ENCODE data around the gene ITFG1. TPM values are rescaled to one million over a fixed set of nuclear protein-coding genes. Genes with fewer than 3 reads are reported as not detected.

Gene ITFG1
- total and polyA plus RNA-seq, 2 of the 13 experiments (the other 11 are each of a cell fraction or from before 2014, with no cell fraction given), result 74.5 to 150 TPM

GRCh38 chr16:47236716-47237115, 224.1 kb downstream of the ITFG1 start (continued):
- TF ChIP-seq MIER3 (CRISPR knock-in tag; IDR thresholded peaks at IDR 0.05; ENCODE audit: borderline replicate concordance) (no peak), POLR2AphosphoS2 (IDR thresholded peaks at IDR 0.05; ENCODE audit: low read depth, low read length) (no peak), LRRFIP1 (CRISPR knock-in tag; conservative IDR thresholded peaks at IDR 0.05) (no peak), ZNF326 (CRISPR knock-in tag; IDR thresholded peaks at IDR 0.05; ENCODE audit: borderline replicate concordance) (no peak)

- ATAC-seq (no peak), FAIRE-seq (no peak), DNase-seq (ENCODE audit: low spot score) (no peak)
- Histone ChIP-seq H3K27ac (ENCODE audit: extremely low read length, insufficient read depth, low read length) (no peak overlapping the region), H3K9ac (ENCODE audit: insufficient read depth, low read depth, low read length) (no peak overlapping the region), H3K9me3 (ENCODE audit: low read length) (no peaks in the 10 kb centered on the region), H2AFZ (ENCODE audit: low read length) (no peak overlapping the region), H3K36me3 (replicated peaks in 1 of 2; ENCODE audit: control insufficient read depth in 1 of 2, insufficient read depth in 2 of 2, low read length in 2 of 2) (peaks cover 0 to 2% of the 10 kb centered on the region in 2 experiments; a peak in 3 of 5 replicates), H4K20me1 (ENCODE audit: insufficient read depth, low read length) (no peaks in the 10 kb centered on the region), H3K4me2 (ENCODE audit: low read depth, low read length) (no peak overlapping the region), H3K4me3 (replicated peaks in 1 of 3; ENCODE audit: insufficient read depth in 1 of 3, low read depth in 2 of 3, low read length in 3 of 3) (no peak overlapping the region), H3K27me3 (ENCODE audit: control insufficient read depth in 1 of 2, insufficient read depth in 2 of 2, low read length in 2 of 2) (no peaks in the 10 kb centered on the region), H3K79me2 (ENCODE audit: insufficient read depth, low read length) (no peaks in the 10 kb centered on the region), H3K4me1 (ENCODE audit: insufficient read depth, low read length) (no peaks in the 10 kb centered on the region)
- intact Hi-C loops (cut with micrococcal nuclease; ENCODE audit: unreplicated experiment) (no loop called here), in situ Hi-C loops (cut with HindIII; ENCODE audit: extremely low pct_ligation_motif_present, low pct_unique_long_range_greater_than_20kb) (no loop called here)
- BruUV-seq (replicated peaks), result no TSS peak
- CTCF ChIA-PET (ENCODE audit: low intra/inter-chr PET ratio, low total read pairs), result no interaction called here
- 87% methylated on average over 6 of the region's 6 CpGs for WGBS (ENCODE audit: low lambda C conversion rate)
- POLR2A ChIA-PET, result no interaction called here
- TF ChIP-seq ZNF652 (CRISPR knock-in tag; IDR thresholded peaks at IDR 0.05; ENCODE audit: borderline replicate concordance, low read depth) (no peak), RBAK (CRISPR knock-in tag; IDR thresholded peaks at IDR 0.05) (no peak), AGO1 (IDR thresholded peaks at IDR 0.05; ENCODE audit: low read depth, low read length, poor library complexity, severe bottlenecking) (no peak), ZNF180 (CRISPR knock-in tag; IDR thresholded peaks at IDR 0.05; ENCODE audit: borderline replicate concordance, low read depth) (no peak), GLMP (CRISPR knock-in tag; IDR thresholded peaks at IDR 0.05; ENCODE audit: borderline replicate concordance) (no peak), MZF1 (CRISPR knock-in tag; IDR thresholded peaks at IDR 0.05; ENCODE audit: borderline replicate concordance) (no peak), CHD4 (IDR thresholded peaks at IDR 0.05; ENCODE audit: borderline replicate concordance, low read length) (no peak), YEATS2 (CRISPR knock-in tag; IDR thresholded peaks at IDR 0.05; ENCODE audit: borderline replicate concordance) (no peak), ZNF75D (CRISPR knock-in tag; IDR thresholded peaks at IDR 0.05; ENCODE audit: borderline replicate concordance) (no peak), ZNF383 (CRISPR knock-in tag; IDR thresholded peaks at IDR 0.05; ENCODE audit: borderline replicate concordance) (no peak), ZBTB37 (CRISPR knock-in tag; IDR thresholded peaks at IDR 0.05) (no peak), ELK4 (CRISPR knock-in tag; IDR thresholded peaks at IDR 0.05; ENCODE audit: borderline replicate concordance) (no peak)
These were observed 230.6 kb downstream of the ITFG1 start for GRCh38 chr16:47230296-47230695.

Data from HepG2 (cell line).